ENCODE measurements around the gene RBL1.

- TF ChIP-seq CTCF (conservative IDR thresholded peaks at IDR 0.05; ENCODE audit: low read length) (no peak), EZH2phosphoT487 (IDR thresholded peaks at IDR 0.05; ENCODE audit: borderline replicate concordance) (no peak)
These were observed 33.0 kb upstream of the RBL1 start for GRCh38 chr20:37128803-37129202.

Data from Loucy (cell line).